ENCODE data around the gene ZNF571. TPM values are rescaled to one million over a fixed set of nuclear protein-coding genes. Genes with fewer than 3 reads are reported as not detected.

ZNF571 gene
- total RNA-seq (8.1 TPM), polyA plus RNA-seq (ENCODE audit: insufficient read depth, low read depth, low replicate concordance) (4.0 TPM)
- long read RNA-seq, donor 1, partial matches to known transcripts, result 0 of 2 reads
- long read RNA-seq, donor 1, other reads (novel, unspliced or antisense), result 0 of 2 reads
- long read RNA-seq, donor 2, partial matches to known transcripts, result 0 of 2 reads
- long read RNA-seq, donor 2, other reads (novel, unspliced or antisense), result 0 of 2 reads
- long read RNA-seq, donor 3, partial matches to known transcripts, result 15 of 15 reads
- long read RNA-seq, donor 3, other reads (novel, unspliced or antisense), result 0 of 15 reads
- long read RNA-seq, donor 4, result 0 reads
- long read RNA-seq, donor 5, result 0 reads
- long read RNA-seq, donor 6, partial matches to known transcripts, result 0 of 3 reads
- long read RNA-seq, donor 6, other reads (novel, unspliced or antisense), result 0 of 3 reads
- long read RNA-seq, donor 7, partial matches to known transcripts, result 4 of 6 reads
- long read RNA-seq, donor 7, other reads (novel, unspliced or antisense), result 0 of 6 reads
- long read RNA-seq, donor 8, partial matches to known transcripts, result 0 of 1 reads
- long read RNA-seq, donor 8, other reads (novel, unspliced or antisense), result 0 of 1 reads
- long read RNA-seq, donor 9, result 0 reads
- long read RNA-seq, donor 10, result 0 reads

DNA sequence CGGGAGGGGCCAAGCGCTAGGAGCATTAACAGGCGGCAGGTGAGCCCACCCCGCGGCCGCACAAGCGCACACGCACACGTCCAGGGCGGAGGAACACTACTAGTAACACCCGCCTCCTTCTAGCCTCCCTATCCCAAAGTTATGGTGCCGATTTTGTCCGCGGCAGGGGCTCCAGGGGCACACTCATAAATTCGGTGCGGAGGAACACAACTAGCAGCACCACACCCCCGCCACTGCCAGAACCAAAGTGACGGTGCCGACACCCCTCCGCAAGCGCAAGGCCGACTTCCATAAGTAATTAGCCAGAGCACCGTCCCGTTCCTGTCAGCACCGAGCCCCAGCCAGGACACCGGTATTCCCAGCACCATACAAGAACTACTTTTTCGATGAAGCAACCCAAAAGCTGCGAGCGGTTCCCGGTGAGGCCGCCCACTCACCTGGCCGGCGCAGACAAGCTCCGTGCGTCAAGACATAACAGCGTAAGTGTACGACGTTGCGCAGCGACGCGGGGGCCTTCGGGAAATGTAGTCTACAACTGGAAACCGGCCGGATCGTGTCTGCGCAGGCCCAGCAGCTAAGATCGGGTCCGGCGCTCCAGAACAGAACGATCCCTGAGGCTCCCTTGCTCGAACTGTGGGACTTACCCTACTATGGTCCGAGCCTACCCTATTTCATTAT lies at the start of gene ZNF571, which contains the start of gene ZNF540:
ZNF571 (minus strand) TSS at position 489 of the 678 bp plus-strand sequence. CDS start 8,116 bp downstream, outside the sequence.
ZNF540 (plus strand) TSS at position 573 of the 678 bp plus-strand sequence. CDS start 3,572 bp downstream, outside the sequence.
- TF ChIP-seq, protein P1, sequence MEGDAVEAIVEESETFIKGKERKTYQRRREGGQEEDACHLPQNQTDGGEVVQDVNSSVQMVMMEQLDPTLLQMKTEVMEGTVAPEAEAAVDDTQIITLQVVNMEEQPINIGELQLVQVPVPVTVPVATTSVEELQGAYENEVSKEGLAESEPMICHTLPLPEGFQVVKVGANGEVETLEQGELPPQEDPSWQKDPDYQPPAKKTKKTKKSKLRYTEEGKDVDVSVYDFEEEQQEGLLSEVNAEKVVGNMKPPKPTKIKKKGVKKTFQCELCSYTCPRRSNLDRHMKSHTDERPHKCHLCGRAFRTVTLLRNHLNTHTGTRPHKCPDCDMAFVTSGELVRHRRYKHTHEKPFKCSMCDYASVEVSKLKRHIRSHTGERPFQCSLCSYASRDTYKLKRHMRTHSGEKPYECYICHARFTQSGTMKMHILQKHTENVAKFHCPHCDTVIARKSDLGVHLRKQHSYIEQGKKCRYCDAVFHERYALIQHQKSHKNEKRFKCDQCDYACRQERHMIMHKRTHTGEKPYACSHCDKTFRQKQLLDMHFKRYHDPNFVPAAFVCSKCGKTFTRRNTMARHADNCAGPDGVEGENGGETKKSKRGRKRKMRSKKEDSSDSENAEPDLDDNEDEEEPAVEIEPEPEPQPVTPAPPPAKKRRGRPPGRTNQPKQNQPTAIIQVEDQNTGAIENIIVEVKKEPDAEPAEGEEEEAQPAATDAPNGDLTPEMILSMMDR (IDR thresholded peaks at IDR 0.05; ENCODE audit: borderline replicate concordance, extremely low read depth, insufficient read depth), result no peak
- FAIRE-seq (no peak), DNase-seq (peak; percentile 95 to 98 (median 98))
- no peaks in the 10 kb centered on the region for H3K9me3 ChIP-seq (ENCODE audit: control insufficient read depth in 2 of 3, insufficient read depth in 1 of 3, low read length in 3 of 3)
- H3K27me3 ChIP-seq (ENCODE audit: control insufficient read depth, insufficient read depth, low read length), result no peaks in the 10 kb centered on the region
- peaks cover 0 to 4% (median 0%) of the 10 kb centered on the region in 3 donors for H3K4me1 ChIP-seq (ENCODE audit: control insufficient read depth in 2 of 3, insufficient read depth in 2 of 3, low read depth in 1 of 3, low read length in 3 of 3)
- H3K4me3 ChIP-seq (ENCODE audit: low read length in 3 of 3), result peak within 1 kb of the TSS; percentile 93 to 99 (median 96)
- intact Hi-C loops (cut with DNase I), result no loop called here
- H3K36me3 ChIP-seq (ENCODE audit: control insufficient read depth in 2 of 3, insufficient read depth in 3 of 3, low read length in 3 of 3), result peaks cover 0 to 11% (median 4%) of the 10 kb centered on the region in 3 donors
- H3K27ac ChIP-seq (ENCODE audit: low read depth in 2 of 2, low read length in 2 of 2), result peak within 1 kb of the TSS; percentile 93 to 94
- H3K9ac ChIP-seq (ENCODE audit: low read length in 3 of 3), result peak within 1 kb of the TSS; percentile 86 to 97 (median 94)

DNA sequence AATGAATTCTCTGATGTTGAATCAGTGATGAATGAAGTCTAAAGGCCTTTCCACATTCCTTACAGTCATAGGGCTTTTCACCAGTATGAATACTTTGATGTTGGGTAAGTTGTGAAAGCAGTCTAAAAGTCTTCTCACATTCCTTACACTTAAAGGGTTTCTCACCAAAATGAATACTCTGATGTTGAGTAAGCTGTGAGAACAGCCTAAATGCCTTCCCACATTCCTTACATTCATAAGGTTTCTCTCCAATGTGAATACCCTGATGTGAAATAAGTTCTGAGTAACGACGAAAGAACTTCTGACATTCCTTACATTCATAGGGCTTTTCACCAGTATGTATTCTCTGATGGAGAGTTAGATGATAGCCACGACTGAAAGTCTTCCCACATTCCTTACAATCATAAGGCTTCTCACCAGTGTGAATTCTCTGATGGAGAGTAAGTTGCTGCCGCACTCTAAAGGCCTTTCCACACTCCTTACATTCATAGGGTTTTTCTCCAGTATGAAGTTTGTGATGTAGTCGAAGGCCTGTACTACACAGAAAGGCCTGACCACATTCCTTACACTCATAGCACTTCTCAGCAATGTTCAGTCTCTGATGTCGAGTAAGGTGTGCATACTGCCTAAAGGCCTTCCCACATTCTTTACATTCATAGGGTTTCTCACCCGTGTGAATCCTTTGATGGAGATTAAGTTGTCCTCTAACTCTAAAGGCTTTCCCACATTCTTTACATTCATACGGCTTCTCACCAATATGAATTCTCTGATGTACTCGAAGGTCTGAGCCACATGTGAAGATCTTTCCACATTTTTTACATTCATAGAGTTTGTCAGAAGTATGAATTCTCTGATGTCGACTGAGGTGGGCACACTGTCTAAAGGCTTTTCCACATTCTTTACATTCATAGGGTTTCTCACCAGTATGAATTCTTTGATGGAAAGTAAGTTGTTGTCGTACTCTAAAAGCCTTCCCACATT lies 40.8 kb upstream of the ZNF571 start:
- FAIRE-seq, result no peak
- TF ChIP-seq, protein P1 (IDR thresholded peaks at IDR 0.05; ENCODE audit: borderline replicate concordance, extremely low read depth, insufficient read depth), result no peak
- Histone ChIP-seq H3K4me1 (ENCODE audit: control insufficient read depth in 2 of 3, insufficient read depth in 2 of 3, low read depth in 1 of 3, low read length in 3 of 3) (no peaks in the 10 kb centered on the region), H3K27ac (ENCODE audit: low read depth in 2 of 2, low read length in 2 of 2) (no peak overlapping the region), H3K9ac (ENCODE audit: low read length in 3 of 3) (no peak overlapping the region), H3K4me3 (ENCODE audit: low read length in 3 of 3) (peak overlapping the region in 2 of 3 donors; percentile 2 to 37), H3K36me3 (ENCODE audit: control insufficient read depth in 2 of 3, insufficient read depth in 3 of 3, low read length in 3 of 3) (peaks cover 8 to 31% (median 16%) of the 10 kb centered on the region in 3 donors), H3K9me3 (ENCODE audit: control insufficient read depth in 2 of 3, insufficient read depth in 1 of 3, low read length in 3 of 3) (peaks cover 3 to 57% (median 45%) of the 10 kb centered on the region in 3 donors), H3K27me3 (ENCODE audit: control insufficient read depth, insufficient read depth, low read length) (no peaks in the 10 kb centered on the region)
- intact Hi-C loops (cut with DNase I), result no loop called here
- no peak for DNase-seq

- Histone ChIP-seq H3K36me3 (ENCODE audit: control insufficient read depth in 2 of 3, insufficient read depth in 3 of 3, low read length in 3 of 3) (peaks cover 0 to 16% (median 4%) of the 10 kb centered on the region in 3 donors), H3K9ac (ENCODE audit: low read length in 3 of 3) (peak overlapping the region; percentile 80 to 97 (median 94)), H3K4me1 (ENCODE audit: control insufficient read depth in 2 of 3, insufficient read depth in 2 of 3, low read depth in 1 of 3, low read length in 3 of 3) (peaks cover 0 to 4% (median 0%) of the 10 kb centered on the region in 3 donors), H3K27ac (ENCODE audit: low read depth in 2 of 2, low read length in 2 of 2) (peak overlapping the region; percentile 93 to 94), H3K27me3 (ENCODE audit: control insufficient read depth, insufficient read depth, low read length) (no peaks in the 10 kb centered on the region), H3K4me3 (ENCODE audit: low read length in 3 of 3) (peak overlapping the region; percentile 93 to 99 (median 96)), H3K9me3 (ENCODE audit: control insufficient read depth in 2 of 3, insufficient read depth in 1 of 3, low read length in 3 of 3) (no peaks in the 10 kb centered on the region)
- no peak for FAIRE-seq
- TF ChIP-seq, protein P1 (IDR thresholded peaks at IDR 0.05; ENCODE audit: borderline replicate concordance, extremely low read depth, insufficient read depth), result no peak
- intact Hi-C loops (cut with DNase I), result no loop called here
- peak in 3 of 5 donors; percentile 76 to 89 (median 80) for DNase-seq
Measured at GRCh38 chr19:37594982-37595382, 390 bp upstream of the ZNF571 start.

All from kidney (tissue), 22 donors.